Activated T-cell treated with anti-CD3 and anti-CD28 coated beads, Interleukin-2, amount 50 U/mL, for 72 hours (primary cell): ENCODE measurements around the gene IL1R1. TPM values are rescaled to one million over a fixed set of nuclear protein-coding genes. Genes with fewer than 3 reads are reported as not detected.
A peak's percentile ranks its signal among the peaks of the same experiment; 100 is the strongest.

ENCODE experiments used
- ATAC-seq, 2 donors: fragments of 150-1000 bp; cut with Tn5 transposase; replicated peaks in 1 of 2; 2 replicates each; pipeline ENCODE4 v1.10.0; 2021; ENCODE audit warnings: moderate library complexity in 2 of 2, mild to moderate bottlenecking in 1 of 2
- DNase-seq, 2 donors: peaks; one replicate each; pipeline ENCODE4 v3.0.0; 2021 to 2022; ENCODE audit warnings: mixed read lengths in 1 of 2
- H3K27ac Mint-ChIP-seq: one replicate; pipeline ENCODE4 v1.8.0; 2022; ENCODE audit warnings: mild to moderate bottlenecking, moderate library complexity, mixed read lengths
- H3K27me3 Mint-ChIP-seq: one replicate; pipeline ENCODE4 v1.8.0; 2022; ENCODE audit warnings: low read depth, mixed read lengths
- H3K36me3 Mint-ChIP-seq, 2 donors: one replicate each; pipeline ENCODE4 v1.8.0; 2022; ENCODE audit warnings: mixed read lengths in 2 of 2, mild to moderate bottlenecking in 1 of 2; ENCODE audit not compliant: insufficient read depth in 2 of 2
- H3K4me1 Mint-ChIP-seq: one replicate; pipeline ENCODE4 v1.8.0; 2022; ENCODE audit warnings: low read depth, mixed read lengths
- H3K4me3 Mint-ChIP-seq, 2 donors: one replicate each; pipeline ENCODE4 v1.8.0; 2022; ENCODE audit warnings: mild to moderate bottlenecking in 2 of 2, mixed read lengths in 2 of 2, moderate library complexity in 2 of 2
- H3K9me3 Mint-ChIP-seq, 2 donors: one replicate each; pipeline ENCODE4 v1.8.0; 2022; ENCODE audit warnings: mixed read lengths in 2 of 2
- total RNA-seq, 2 donors: library from RNA; stranded (reverse); gene quantifications; one replicate each; pipeline ENCODE4 v1.2.3, GENCODE V29; 2022

Gene IL1R1
- total RNA-seq, 2 donors from 2014 or later, result 14.3 to 14.5 TPM

GRCh38 chr2:102226171-102226570, 83.6 kb downstream of the IL1R1 start:
- H3K27me3 Mint-ChIP-seq, result no peaks in the 10 kb centered on the region
- no peak for DNase-seq
- peaks cover 75% of the 10 kb centered on the region for H3K4me1 Mint-ChIP-seq
- H3K9me3 Mint-ChIP-seq, result peaks cover 7 to 10% of the 10 kb centered on the region in 2 donors
- ATAC-seq, result no peak
- peaks cover 15 to 16% of the 10 kb centered on the region in 2 donors for H3K36me3 Mint-ChIP-seq
- H3K27ac Mint-ChIP-seq, result peak overlapping the region; percentile 9
- peak overlapping the region; percentile 16 to 58 for H3K4me3 Mint-ChIP-seq

- H3K36me3 Mint-ChIP-seq, result peaks cover 18 to 19% of the 10 kb centered on the region in 2 donors
- DNase-seq (no peak), ATAC-seq (no peak)
- H3K4me1 Mint-ChIP-seq, result peaks cover 81% of the 10 kb centered on the region
- H3K27ac Mint-ChIP-seq, result peak overlapping the region; percentile 9
- peak overlapping the region; percentile 16 to 58 for H3K4me3 Mint-ChIP-seq
- peaks cover 11% of the 10 kb centered on the region in 2 donors for H3K9me3 Mint-ChIP-seq
- no peaks in the 10 kb centered on the region for H3K27me3 Mint-ChIP-seq
Measured at GRCh38 chr2:102226612-102227391, 84.3 kb downstream of the IL1R1 start.

- Mint-ChIP-seq H3K9me3 (peaks cover 7 to 10% of the 10 kb centered on the region in 2 donors), H3K27ac (peak overlapping the region; percentile 58), H3K4me3 (peak overlapping the region; percentile 16 to 58), H3K4me1 (peaks cover 79% of the 10 kb centered on the region), H3K27me3 (no peaks in the 10 kb centered on the region), H3K36me3 (peaks cover 15 to 19% of the 10 kb centered on the region in 2 donors)
- DNase-seq (no peak), ATAC-seq (no peak)
Measured at GRCh38 chr2:102229141-102229769, 86.7 kb downstream of the IL1R1 start.

Other genes starting within 250 kb of the IL1R1 start
- 10 to 100 TPM in 1 of 2 donors, 1 to 10 TPM in 1; 8.2 to 11.0 TPM for gene IL1R2, start 150.8 kb upstream of the IL1R1 start, total RNA-seq
- 1 to 10 TPM; 1.4 to 1.9 TPM for gene IL1RL2, start 44.3 kb downstream of the IL1R1 start, total RNA-seq
- gene IL1RL1, start 168.8 kb downstream of the IL1R1 start, total RNA-seq, result 1 to 10 TPM; 1.6 to 2.2 TPM
- 10 to 100 TPM; 56.5 to 68.0 TPM for gene IL18R1, start 213.1 kb downstream of the IL1R1 start, total RNA-seq